Measurements from ENCODE around the gene C11orf24.
A peak's percentile ranks its signal among the peaks of the same experiment; 100 is the strongest.
"Not testable (repeated sequence)": the region's sequence is repeated elsewhere in the genome, so short reads cannot be mapped to it uniquely, and the experiment has no call there.

Gene C11orf24

GRCh38 chr11:68243847-68244246 is 27.9 kb downstream of the C11orf24 start:
- not testable (repeated sequence) for DNase-seq

- no peak for DNase-seq
Observed at GRCh38 chr11:68242616-68243015, 29.2 kb downstream of the C11orf24 start.

GRCh38 chr11:68231621-68232020 is 40.2 kb downstream of the C11orf24 start:
- DNase-seq = no peak

GRCh38 chr11:68229601-68230000 is 42.2 kb downstream of the C11orf24 start:
- no peak for DNase-seq

GRCh38 chr11:68226421-68226820 is 45.4 kb downstream of the C11orf24 start:
- DNase-seq = no peak

- DNase-seq = no peak
Observed at GRCh38 chr11:68224606-68225005, 47.2 kb downstream of the C11orf24 start.

- no peak for DNase-seq
Observed at GRCh38 chr11:68223275-68223674, 48.5 kb downstream of the C11orf24 start.

GRCh38 chr11:68221406-68221805 is 50.4 kb downstream of the C11orf24 start:
- DNase-seq = no peak

GRCh38 chr11:68216171-68216938 is 55.4 kb downstream of the C11orf24 start:
- DNase-seq = no peak

- no peak for DNase-seq
Observed at GRCh38 chr11:68215524-68216170, 56.1 kb downstream of the C11orf24 start.

GRCh38 chr11:68215087-68215445 is 56.7 kb downstream of the C11orf24 start:
- peak; percentile 40 for DNase-seq

- DNase-seq = peak; percentile 37
Observed at GRCh38 chr11:68214173-68215086, 57.3 kb downstream of the C11orf24 start.

GRCh38 chr11:68213555-68214172 is 58.1 kb downstream of the C11orf24 start:
- DNase-seq = peak; percentile 99

GRCh38 chr11:68213135-68213515 is 58.6 kb downstream of the C11orf24 start, which contains the start of gene KMT5B:
Gene KMT5B (minus strand): TSS chr11:68213296. CDS start chr11:68190076, 23,220 bp downstream.
- peak; percentile 78 for DNase-seq

- DNase-seq = peak; percentile 92
Observed at GRCh38 chr11:68212421-68213134, 59.2 kb downstream of the C11orf24 start.

- DNase-seq = no peak
Observed at GRCh38 chr11:68211546-68211945, 60.2 kb downstream of the C11orf24 start.

Data from RPMI8226 (cell line).